SU-DHL-6 (cell line): ENCODE data around the gene RBM44.

Experiments used
- CTCF ChIP-seq: fragments of 200-600 bp; sonication (generic); IDR thresholded peaks from one replicate; pipeline ENCODE4 v1.5.1; 2017; ENCODE audit warnings: antibody characterized with exemption, mild to moderate bottlenecking, low read length, moderate library complexity; ENCODE audit not compliant: insufficient read depth, poor library complexity, severe bottlenecking
- EZH2phosphoT487 ChIP-seq: fragments of 200-600 bp; sonication (generic), shearing (Covaris generic); conservative IDR thresholded peaks from 2 replicates; pipeline ENCODE4 v1.6.1; 2018; ENCODE audit warnings: mild to moderate bottlenecking, antibody characterized with exemption, low read length, moderate library complexity, mixed read lengths

GRCh38 chr2:237752761-237753165 lies 45.8 kb upstream of the RBM44 start:
- no peak for TF ChIP-seq CTCF
- no peak for TF ChIP-seq EZH2phosphoT487
